ENCODE results near the gene FBL.
A peak's percentile ranks its signal among the peaks of the same experiment; 100 is the strongest.
"Not testable (repeated sequence)": the region's sequence is repeated elsewhere in the genome, so short reads cannot be mapped to it uniquely, and the experiment has no call there.

FBL gene

GRCh38 chr19:39824143-39825092 lies 21.8 kb downstream of the FBL start:
- DNase-seq (ENCODE audit: low read depth in 2 of 2), result peak; percentile 64 to 75

- DNase-seq (ENCODE audit: low read depth in 2 of 2), result no peak
These were observed 22.5 kb downstream of the FBL start for GRCh38 chr19:39823686-39824085.

GRCh38 chr19:39820696-39821095 lies 25.5 kb downstream of the FBL start:
- no peak for DNase-seq (ENCODE audit: low read depth in 2 of 2)

GRCh38 chr19:39819786-39820185 lies 26.4 kb downstream of the FBL start:
- no peak for DNase-seq (ENCODE audit: low read depth in 2 of 2)

GRCh38 chr19:39818626-39819097 lies 27.5 kb downstream of the FBL start:
- DNase-seq (ENCODE audit: low read depth in 2 of 2), result no peak

GRCh38 chr19:39817888-39818561 lies 28.2 kb downstream of the FBL start:
- DNase-seq (ENCODE audit: low read depth in 2 of 2), result no peak

- no peak for DNase-seq (ENCODE audit: low read depth in 2 of 2)
These were observed 29.7 kb downstream of the FBL start for GRCh38 chr19:39816287-39817048.

- DNase-seq (ENCODE audit: low read depth in 2 of 2), result no peak
These were observed 31.6 kb downstream of the FBL start for GRCh38 chr19:39814595-39814994.

GRCh38 chr19:39814111-39814510 lies 32.1 kb downstream of the FBL start:
- not testable (repeated sequence) for DNase-seq (ENCODE audit: low read depth in 2 of 2)

GRCh38 chr19:39813264-39813993 lies 32.8 kb downstream of the FBL start:
- no peak for DNase-seq (ENCODE audit: low read depth in 2 of 2)

GRCh38 chr19:39811064-39811463 lies 35.1 kb downstream of the FBL start:
- DNase-seq (ENCODE audit: low read depth in 2 of 2), result no peak

GRCh38 chr19:39810424-39810823 lies 35.8 kb downstream of the FBL start:
- no peak for DNase-seq (ENCODE audit: low read depth in 2 of 2)

GRCh38 chr19:39809368-39809767 lies 36.8 kb downstream of the FBL start:
- DNase-seq (ENCODE audit: low read depth in 2 of 2), result no peak

- DNase-seq (ENCODE audit: low read depth in 2 of 2), result not testable (repeated sequence)
These were observed 37.5 kb downstream of the FBL start for GRCh38 chr19:39808688-39809087.

- no peak for DNase-seq (ENCODE audit: low read depth in 2 of 2)
These were observed 38.3 kb downstream of the FBL start for GRCh38 chr19:39807846-39808364.

GRCh38 chr19:39805104-39805503 lies 41.1 kb downstream of the FBL start:
- no peak for DNase-seq (ENCODE audit: low read depth in 2 of 2)

- DNase-seq (ENCODE audit: low read depth in 2 of 2), result no peak
These were observed 43.2 kb downstream of the FBL start for GRCh38 chr19:39802958-39803357.

GRCh38 chr19:39797083-39797482 lies 49.1 kb downstream of the FBL start:
- no peak for DNase-seq (ENCODE audit: low read depth in 2 of 2)

GRCh38 chr19:39796000-39796498 lies 50.1 kb downstream of the FBL start:
- DNase-seq (ENCODE audit: low read depth in 2 of 2), result no peak

- no peak for DNase-seq (ENCODE audit: low read depth in 2 of 2)
These were observed 51.2 kb downstream of the FBL start for GRCh38 chr19:39795001-39795400.

- DNase-seq (ENCODE audit: low read depth in 2 of 2), result peak; percentile 38 to 45
These were observed 53.1 kb downstream of the FBL start for GRCh38 chr19:39792999-39793546.

All from fibroblast of skin of left biceps (primary cell).